ENCODE data around the gene GNAL. TPM values are rescaled to one million over a fixed set of nuclear protein-coding genes. Genes with fewer than 3 reads are reported as not detected.

Gene GNAL
- total RNA-seq, 8 experiments from 2014 or later, result 0.85 to 31.0 (median 11.1) TPM

GRCh38 chr18:11927497-11927896 lies 238.4 kb downstream of the GNAL start:
- no peaks in the 10 kb centered on the region for H3K4me1 ChIP-seq (replicated peaks in 1 of 2)
- 67 to 100% (median 83%) methylated on average over 1 of the region's 1 CpG; no CpG with 5 or more reads in 7 of the 10 experiments for WGBS, 10 experiments
- in situ Hi-C loops (cut with MboI; ENCODE audit: low pct_unique_long_range_greater_than_20kb in 2 of 9, low sequenced_read_pairs in 9 of 9, unreplicated experiment in 9 of 9), result loop anchor here in 5 of 9 experiments (25.0 kb wide), 2 partner anchors 90 to 110 kb away; no protein-coding TSS in a partner anchor
- ATAC-seq (replicated peaks in 6 of 8), result no peak
- H3K27ac ChIP-seq, result no peak overlapping the region
- no peak overlapping the region for H3K4me3 ChIP-seq

DNA sequence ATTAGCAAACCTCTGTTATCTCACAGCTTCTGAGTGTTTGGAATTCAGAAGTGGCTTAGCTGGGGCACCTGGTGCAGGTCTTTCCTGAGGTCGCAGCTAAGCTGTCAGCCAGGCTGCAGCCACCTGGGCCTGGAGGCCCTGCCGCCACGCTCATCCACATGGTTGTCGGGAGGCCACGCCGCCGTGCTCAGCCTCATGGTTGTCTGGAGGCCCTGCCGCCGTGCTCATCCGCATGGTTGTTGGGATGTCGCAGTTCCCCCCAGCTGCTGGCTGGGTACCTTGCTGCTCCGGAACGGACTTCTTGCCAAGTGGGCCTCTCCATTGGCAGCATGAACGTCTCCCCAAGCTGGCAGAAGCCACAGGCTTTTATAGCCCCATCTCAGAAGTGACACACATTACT lies 243.3 kb downstream of the GNAL start:
- 83 to 93% (median 88%) methylated on average over 1 to 5 of the region's 14 CpGs; no CpG with 5 or more reads in 6 of the 10 experiments for WGBS, 10 experiments
- ATAC-seq (replicated peaks in 6 of 8), result no peak
- H3K4me3 ChIP-seq, result no peak overlapping the region
- no peaks in the 10 kb centered on the region for H3K4me1 ChIP-seq (replicated peaks in 1 of 2)
- in situ Hi-C loops (cut with MboI; ENCODE audit: low pct_unique_long_range_greater_than_20kb in 2 of 9, low sequenced_read_pairs in 9 of 9, unreplicated experiment in 9 of 9), result loop anchor here in 6 of 9 experiments (10.0 to 25.0 kb wide), 3 partner anchors 95 to 105 kb away; no protein-coding TSS in a partner anchor
- H3K27ac ChIP-seq, result no peak overlapping the region

Other genes with a start within 250 kb of the GNAL start
- gene SLC35G4, start 79.7 kb upstream of the GNAL start, total RNA-seq, result under 1 TPM in 2 of 8 experiments, not detected in 6; 0.57 to 0.91 TPM
- gene CHMP1B, start 162.1 kb downstream of the GNAL start, total RNA-seq, result 10 to 100 TPM; 27.6 to 57.4 (median 39.1) TPM
- 10 to 100 TPM; 13.9 to 41.3 (median 23.5) TPM for gene MPPE1, start 219.1 kb downstream of the GNAL start, total RNA-seq